Superior temporal gyrus (tissue), 1 donor: ENCODE data around the gene ISM1.

Experiments used
- DNase-seq: peaks from one replicate; pipeline ENCODE4 v3.0.0-alpha.2; 2016; ENCODE audit errors: extremely low spot score

Gene ISM1

DNA sequence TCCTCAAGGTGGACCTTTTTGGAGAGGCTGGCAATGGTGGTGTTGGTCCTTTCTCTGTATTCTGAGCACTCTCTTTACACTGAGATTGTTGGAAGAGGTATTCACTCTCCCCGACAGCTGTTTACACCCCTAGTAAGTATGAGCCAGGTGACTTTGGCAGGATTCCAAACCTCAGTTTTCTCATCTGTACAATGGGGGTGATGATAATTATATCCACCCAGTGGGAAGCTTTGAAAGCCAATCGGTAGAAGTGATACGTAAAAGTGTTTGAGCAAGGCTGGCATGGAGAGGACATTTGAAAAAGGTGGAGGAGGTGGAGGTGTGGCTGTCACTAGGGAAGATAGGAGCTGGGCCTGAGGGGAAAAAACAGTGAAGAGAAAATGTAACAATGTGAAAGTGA lies 35.5 kb downstream of the ISM1 start:
- DNase-seq: no peak

DNA sequence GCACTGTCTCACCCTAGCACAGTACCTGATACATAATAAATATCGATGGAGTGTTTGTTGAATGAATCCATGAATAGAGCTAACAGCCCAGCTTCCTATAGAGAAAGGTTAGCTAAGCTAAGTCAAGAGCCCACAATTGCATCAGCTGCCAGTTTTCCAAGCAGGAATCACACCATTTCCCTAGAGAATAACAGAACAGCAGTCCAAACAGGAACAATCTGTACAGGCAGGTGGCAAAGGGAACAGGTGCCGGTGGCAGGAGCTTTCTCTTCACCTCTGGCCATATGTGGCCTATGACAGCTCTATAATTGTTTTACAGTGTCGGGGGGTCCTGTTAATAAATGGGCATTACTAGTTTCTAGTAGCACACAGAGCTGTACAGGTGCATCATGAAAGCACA lies 38.8 kb downstream of the ISM1 start:
- DNase-seq: no peak

DNA sequence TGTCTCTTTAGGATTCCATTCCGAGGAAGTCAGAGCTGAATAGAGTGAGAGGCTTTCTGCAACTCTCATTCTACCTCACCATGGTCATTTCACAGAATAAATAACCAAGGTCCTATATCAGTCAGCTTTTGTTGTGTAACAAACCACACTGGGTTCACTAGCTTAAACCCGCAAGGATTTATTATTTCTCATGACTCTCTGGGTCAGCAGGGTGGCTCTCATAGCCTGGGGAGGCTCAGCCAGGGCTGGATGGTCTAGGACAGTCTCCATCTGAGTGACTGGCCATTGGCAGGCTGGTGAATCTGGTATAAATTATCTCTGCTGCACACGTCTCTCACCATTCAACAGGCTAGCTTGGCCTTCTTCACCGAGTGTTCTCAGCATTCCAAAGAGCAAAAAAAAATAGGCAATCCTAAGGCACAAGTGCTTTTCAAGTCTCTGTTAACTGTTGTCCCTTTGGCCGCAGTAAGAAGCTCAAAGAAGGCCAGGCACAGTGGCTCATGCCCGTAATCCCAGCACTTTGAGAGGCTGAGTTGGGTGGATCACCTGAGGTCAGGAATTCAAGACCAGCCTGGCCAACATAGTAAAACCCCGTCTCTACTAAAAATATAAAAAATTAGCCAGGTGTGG lies 39.7 kb downstream of the ISM1 start:
- DNase-seq: no peak

DNA sequence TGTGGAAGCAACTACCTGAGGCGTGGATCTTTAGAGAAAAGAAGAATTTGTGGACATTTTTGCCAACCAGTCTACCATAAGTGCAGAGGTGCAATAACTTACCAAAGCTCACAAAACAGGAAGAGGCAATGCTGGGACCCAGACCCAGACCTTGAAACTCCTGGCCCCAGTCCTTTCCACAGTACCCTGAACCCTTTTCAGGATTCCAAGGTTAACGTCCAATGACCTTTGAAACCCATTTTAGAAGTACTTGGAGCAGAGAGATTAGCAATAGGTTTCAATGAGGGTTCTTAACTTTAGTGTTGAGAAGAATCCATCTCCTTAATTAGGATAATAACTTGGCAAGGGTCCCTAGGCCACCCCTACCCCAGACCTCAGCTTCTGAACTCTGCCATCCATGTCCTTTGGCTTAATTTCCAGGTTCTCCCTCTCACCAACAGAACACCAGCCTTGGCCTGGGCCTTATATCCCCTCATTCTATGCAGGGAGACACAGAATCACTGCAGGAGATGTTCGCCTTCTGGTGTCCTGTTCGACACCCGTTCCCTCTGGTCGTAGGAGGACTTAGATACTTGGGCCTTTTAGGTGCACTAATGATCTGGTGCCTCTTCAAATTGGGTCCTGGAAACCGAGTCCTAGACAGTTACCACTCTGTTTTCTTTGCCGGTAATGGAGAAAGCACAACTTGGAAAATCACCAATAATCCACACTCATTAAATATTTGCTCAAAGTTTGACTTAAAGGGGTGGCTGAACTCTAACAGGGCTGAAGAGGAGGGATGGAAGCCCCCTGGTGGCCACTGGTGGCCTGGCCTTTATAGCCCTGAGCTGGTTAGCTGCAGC lies 40.6 kb downstream of the ISM1 start:
- DNase-seq: peak; percentile 18

DNA sequence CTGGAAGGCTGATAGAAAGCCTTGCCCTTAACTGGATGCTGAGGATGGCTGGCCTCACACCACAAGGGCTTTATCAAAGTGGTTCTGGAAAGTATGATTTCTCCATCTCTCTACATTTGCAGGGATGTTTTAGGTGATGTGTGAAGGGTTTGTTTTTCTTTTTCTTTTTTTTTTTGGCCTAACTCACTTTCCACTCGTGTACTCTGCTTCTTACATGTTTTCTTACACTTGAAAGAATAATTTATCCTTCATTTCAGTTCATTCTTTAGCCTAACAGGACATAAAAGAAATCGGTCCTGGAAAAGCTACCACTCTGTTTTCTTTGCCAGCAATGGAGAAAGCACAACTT lies 41.2 kb downstream of the ISM1 start:
- DNase-seq: no peak

DNA sequence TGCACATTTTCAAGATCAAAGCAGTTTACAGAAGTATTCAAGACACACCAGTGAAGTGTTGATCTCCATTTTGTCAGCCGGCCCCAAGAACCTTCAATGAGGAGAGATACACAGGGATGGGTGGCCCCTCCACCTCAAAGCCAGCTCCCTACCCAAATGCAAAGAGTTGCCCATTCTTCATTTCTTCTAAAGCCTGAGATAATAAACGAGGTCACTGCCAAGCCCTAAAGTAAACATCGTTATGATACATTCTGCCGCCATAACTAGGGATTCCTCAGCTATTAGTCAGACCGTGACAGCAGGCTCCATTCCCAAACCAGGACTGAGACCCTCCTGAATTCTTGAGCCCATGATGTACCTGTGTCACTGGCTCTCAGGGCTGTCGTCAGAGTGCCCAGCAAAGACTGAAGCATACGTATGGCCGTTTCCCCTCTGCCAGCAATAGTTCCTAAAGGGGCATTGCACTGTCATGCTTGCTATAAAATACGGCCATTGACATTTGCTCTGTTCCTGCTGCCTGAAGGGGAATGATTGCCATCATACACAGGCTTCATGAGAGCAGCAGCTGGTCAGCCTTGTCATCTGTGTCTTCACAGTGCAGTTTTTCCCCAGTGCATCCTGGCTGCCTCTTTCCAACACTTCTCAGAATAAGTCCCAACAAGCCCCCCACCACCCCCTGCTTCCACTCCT lies 41.7 kb downstream of the ISM1 start:
- DNase-seq: no peak

DNA sequence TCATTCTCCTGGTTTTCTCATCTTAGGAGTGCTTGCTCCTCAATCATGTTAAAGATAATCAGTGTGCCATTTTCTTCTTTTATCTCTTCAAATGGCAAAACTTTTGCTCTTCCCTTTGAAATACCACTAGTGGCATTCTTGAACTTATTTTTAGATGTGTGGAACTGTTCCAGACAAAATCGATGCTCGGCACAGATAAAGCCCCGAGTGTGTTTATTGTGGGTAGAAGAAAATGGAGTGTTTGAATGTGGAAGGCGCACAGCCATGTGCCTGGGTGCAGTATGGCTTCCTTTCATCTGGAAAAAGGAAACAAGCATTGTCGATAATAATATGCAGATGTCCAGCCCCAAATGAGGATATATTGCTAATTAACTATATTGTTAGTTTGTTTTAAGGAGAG lies 42.4 kb downstream of the ISM1 start:
- DNase-seq: no peak

DNA sequence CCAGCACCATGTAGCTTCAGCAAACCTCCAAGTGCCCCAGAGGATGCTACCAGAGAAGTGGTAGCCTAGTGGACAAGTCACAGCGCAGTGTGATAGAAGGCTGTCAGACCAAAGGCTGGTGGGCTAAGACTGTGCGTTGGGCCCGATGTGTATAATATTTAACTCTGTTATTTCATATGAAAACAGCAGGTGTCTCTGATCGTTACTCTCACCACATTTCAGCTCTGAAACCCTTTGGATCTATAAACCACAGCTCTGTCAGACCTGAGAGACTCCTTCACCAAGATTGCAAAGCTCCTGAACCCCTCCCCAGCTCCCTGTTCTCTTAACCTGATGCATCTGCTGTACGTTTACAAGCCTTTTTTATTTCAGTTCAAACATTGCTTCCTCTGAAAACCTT lies 43.8 kb downstream of the ISM1 start:
- no peak for DNase-seq

DNA sequence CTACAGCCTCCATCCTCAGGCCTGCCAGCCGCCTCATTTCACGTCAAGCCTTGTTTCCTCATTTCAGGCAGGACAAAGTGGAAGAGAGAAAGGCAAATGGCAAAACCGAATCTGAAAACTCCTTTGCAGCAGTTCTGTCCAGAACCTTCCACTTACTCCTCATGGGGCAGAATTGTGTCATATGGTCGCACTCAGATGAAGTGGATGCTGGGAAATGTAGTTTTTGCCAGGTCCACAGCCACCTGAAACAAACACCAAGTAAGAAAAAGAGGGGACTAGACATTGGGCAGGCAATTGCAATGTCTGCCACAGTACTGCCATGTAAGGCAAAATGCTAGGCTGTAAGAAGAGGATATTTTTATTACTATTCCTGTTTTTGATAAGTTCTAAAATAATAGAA lies 44.9 kb downstream of the ISM1 start:
- no peak for DNase-seq

DNA sequence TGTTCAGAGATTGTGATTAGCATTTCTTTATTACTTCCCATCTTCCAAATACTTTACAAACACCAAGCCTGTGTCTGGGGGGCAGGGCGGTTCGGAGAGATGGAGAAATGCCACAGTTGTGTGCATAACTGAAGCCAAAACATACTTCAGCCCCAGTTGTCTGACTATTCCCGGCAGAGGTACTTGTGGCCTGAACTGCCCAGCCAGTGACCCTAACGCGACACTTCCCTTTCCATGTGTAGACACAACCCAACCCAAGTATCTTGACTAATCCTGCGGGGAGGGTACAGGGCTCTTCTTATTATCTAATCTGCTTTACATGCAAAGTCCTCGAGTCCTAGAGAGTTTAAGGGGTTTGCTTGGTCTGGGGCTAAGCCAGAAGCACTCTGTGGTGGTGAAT lies 46.2 kb downstream of the ISM1 start:
- DNase-seq: no peak

DNA sequence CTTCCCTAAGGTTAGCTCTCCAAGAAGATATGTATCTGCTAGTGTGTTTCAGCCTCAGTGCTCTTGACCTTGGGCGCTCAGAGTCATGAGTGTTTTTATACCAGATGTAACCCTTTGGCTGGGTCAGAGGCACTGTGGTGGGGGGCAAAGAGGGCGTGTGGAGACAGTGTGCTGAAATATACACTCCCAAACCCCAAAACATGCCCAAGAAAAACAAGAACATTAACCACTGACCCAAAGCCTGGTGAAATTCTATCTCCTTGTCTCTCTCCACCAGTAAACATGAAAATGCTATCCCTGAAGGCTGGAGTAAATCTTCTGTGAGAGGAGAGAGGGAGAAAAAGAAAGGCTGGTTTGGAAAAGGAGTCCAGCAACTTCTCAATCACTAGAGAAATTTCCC lies 47.9 kb downstream of the ISM1 start:
- DNase-seq: no peak

DNA sequence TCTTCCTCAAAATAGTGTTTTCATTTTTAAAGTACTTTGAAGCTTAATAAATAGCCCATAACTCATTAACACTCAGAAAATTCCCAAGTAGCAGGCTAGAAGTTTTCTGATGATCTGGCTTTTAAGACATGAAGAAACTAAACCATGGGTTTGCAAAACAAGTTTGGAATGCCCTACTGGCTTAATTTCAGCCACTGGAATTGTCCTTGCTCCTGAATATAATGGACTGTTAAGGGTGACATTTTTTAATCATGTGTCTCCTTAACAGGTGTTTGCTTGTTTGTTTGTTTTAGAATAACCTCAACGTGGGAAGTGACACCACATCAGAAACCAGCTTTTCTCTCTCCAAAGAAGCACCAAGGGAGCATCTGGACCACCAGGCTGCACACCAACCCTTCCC lies 49.1 kb downstream of the ISM1 start:
- no peak for DNase-seq

DNA sequence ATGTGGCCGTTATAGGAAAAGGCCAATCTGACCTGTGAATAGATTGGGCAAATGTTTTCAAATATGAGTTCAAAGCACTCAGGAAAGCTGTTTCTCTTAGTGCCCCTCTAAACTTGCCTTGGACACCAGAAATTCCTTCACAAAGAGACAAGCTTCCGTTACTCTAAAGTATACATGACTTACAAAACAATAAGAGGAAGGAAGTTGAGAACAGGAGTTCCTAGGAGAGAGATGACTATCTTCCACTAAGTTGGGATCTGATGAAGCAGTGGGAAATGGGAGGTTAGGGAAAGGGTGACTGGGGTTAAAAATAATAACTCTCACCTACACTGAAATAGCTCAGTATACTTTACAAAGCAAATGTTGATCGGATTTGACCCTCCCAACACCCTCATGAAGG lies 50.0 kb downstream of the ISM1 start:
- no peak for DNase-seq

DNA sequence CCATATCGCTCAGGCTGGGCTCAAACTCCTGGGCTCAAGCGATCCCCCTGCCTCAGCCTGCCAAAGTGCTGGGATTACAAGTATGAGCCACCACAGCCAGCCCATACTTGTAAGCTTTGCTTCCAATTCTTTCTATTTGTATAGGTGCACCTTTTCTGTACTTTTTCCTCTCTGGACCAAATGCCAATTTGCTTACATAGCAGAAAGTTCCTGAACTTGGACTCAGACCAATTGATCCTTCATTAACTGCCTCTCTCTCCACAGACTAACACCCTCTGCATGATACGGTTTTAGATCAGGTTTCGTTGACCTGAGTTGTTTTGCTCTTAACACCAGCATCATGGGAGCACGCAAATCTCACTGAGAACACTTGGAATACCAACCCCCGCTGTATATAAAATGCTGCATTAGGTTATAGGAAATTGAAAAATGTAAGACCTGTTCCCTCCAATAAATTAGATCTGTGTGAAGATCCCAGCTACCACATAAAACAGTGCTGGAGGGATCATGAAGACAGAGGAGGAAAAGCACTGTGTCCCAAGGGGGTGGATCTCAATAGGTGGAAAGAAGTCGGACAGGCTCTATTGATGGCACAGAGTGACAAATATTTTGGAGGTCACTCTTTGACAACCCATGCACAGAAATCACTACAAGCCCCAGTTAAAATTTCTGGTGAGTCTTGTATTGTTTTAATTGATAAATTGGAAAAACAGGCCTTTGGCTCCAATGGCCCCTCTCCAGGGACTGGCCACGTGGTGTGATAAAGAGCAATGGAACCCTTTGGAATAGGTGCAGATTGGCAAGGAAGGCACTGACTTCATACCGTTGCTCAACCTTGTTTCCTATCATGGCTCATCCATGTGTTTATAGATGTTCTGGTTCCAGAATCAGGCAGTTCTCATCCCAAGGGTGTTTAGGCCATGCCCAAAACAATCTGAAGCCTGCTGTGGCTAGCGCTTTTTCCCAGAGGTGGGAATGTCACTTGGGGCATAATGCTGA lies 51.2 kb downstream of the ISM1 start:
- DNase-seq: no peak

DNA sequence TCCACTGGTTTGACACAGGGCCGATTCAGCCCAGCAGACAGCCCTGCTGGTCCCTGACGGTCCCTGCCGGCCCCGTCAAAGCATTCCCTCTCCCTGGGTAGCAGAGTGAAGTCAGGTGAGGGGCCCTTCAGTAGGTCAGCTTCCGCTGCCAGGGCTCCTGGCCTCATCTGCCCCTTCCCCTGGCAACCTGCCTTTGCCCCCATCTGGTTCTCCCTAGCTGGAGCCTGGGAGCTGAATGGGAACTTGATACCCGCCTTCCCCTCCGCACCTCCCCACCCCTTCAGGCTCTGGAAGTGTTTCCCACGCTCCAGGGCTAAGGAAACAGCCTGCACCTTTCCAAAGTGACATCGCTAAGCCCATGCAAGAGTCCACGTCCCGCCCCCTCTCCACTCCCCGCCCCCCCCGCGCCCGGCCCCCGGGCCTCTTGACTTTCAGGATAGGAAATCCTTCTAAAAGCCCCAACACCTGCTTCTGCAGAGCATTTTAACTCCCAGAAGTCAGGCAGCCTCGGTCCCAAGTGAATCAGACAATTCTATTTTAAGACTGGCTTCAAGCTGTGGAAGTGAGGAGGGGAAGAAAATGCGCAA lies 53.3 kb downstream of the ISM1 start:
- no peak for DNase-seq

DNA sequence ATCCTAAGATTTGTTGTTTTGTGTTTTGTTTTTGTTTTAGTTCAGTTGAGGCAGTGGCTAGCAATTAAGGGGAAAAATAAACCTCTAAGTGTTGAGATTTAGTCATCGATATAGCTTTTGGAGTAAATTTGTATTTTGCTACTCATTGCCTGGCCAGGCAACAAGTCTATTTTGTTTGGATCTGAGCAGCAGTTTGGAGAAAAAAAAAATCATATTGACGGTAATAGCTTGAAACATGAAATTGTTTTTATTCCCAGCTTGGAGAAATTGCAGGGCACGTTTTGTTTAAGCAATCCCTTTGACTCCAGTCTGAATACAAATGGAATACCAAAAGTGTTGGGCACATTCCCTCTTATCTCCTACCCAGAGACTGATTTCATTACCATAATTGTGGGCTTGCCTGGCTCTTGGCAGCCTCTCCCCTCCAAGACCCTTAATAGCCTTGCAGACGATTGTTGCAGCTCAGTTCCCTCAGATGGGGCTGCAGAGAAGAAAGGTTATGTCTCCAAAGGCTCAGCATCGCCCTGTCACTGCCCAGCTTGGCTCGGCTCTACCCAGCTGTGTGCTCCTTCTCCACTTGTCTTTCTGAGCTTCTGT lies 56.0 kb downstream of the ISM1 start:
- no peak for DNase-seq

DNA sequence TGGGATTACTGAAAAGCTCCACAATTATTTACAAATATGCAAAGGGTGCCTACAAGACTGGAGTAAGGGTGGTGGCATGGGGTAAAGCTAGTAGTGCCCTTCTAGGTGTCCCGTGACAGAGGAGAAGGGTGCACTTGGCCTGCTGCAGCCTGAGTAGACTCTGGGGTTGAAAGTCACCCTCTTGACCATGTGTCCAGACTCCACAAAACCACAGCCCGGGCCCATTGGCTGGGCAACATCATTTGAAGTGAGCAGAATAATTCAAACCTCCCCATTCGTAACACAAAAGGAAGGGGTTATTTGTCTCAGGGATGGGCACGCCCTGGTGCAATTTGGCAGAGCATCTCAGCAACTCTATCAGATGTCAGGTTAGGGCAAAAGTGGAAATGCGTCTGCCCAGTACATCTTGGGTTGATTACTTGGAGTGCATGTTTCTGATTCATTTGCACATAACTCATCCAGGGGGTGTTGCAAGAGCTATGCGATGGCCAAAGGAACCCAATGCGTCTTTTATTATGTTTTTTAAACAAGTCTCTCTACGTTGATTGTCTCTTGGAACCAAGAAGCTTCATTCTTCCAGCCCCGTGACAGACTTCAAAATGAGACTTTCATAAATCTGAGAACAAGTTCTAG lies 56.7 kb downstream of the ISM1 start:
- no peak for DNase-seq

DNA sequence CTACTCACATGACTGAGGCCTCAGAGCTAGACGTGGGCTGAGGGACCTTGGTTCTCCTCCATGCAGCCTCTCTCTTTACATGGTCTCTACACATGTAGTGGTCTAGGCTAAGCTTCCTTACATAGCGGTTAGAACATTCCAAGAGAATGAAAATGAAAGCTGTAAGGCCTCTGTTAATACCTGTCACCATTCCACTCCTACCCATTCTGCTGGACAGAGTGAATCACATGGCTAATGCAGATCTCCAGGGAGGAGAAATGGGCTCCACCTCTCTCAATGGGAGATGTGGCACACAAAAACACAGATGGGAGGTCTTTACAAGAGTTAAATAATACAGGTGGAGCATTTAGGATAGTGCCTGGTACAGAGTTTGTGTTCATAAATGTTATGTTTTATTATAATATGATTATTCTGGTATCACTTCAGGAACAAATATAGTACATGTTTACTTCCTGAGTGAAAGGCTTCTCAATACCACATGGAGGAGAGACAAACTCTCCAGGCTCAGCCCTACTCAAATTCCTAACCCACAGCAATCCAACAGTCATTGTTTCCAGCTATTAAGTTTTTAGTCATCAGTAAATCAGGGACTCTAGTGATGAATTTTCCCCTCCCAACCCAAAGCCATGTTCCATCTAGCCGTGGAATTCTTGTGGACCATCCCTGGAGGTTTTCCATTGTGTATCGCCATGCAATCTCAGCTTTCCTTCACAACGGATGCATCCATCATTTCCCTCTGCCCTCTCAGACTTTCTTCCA lies 57.9 kb downstream of the ISM1 start:
- DNase-seq: no peak

DNA sequence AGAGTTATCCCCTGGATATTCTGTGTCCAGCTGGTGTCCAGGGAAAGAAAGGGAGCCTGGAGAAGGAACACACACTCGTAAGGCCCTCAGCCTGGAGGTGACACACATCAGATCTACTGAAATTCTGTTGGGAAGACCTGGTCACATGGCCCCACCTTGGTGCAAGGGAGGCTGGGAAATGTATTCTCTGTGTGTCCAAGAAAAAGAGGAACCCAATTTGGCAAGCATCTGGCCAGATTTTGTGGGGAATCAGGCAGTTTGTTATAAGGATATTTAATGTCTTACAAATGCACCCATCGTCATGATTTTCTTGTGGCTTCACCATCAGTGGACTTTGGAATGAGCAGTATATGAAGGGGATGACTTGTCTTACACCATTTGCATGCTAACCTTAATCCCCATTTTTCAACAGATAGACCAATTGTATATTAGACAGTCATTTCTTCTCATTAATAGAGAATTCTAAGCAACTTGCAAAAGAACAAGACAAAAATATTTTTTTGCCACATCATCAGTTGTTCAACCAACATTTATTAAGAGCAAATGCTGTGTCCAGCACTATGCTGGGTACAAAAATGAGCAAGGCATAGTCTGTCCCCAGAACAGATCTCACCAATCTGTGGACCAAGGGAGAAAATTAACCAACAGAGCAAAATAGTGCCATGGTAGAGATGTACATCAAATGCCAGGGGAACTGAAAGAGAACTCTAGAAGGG lies 59.7 kb downstream of the ISM1 start:
- no peak for DNase-seq
